ENCODE data around the gene FSTL4. TPM values are rescaled to one million over a fixed set of nuclear protein-coding genes. Genes with fewer than 3 reads are reported as not detected.

Gene FSTL4
- total RNA-seq, 1 experiment from 2014 or later, result 2.7 TPM

- no peaks in the 10 kb centered on the region for H3K4me1 ChIP-seq
- 0 out of 2 replicates have a peak, but pooled peaks cover 2% of the 10 kb centered on the region for H3K9me3 ChIP-seq
- intact Hi-C loops (cut with micrococcal nuclease; ENCODE audit: unreplicated experiment), result no loop called here
- no peaks in the 10 kb centered on the region for H3K9me3 Mint-ChIP-seq (ENCODE audit: unreplicated experiment)
- CTCF ChIA-PET, result no interaction called here
- no peaks in the 10 kb centered on the region for H3K36me3 ChIP-seq (ENCODE audit: control insufficient read depth, insufficient read depth, low read length)
- no peak for DNase-seq
- no peaks in the 10 kb centered on the region; the same call in 1 of the 2 replicates for H3K27me3 ChIP-seq (replicated peaks; ENCODE audit: control insufficient read depth, insufficient read depth, low read length)
- H3K36me3 Mint-ChIP-seq (ENCODE audit: insufficient read depth, unreplicated experiment), result no peaks in the 10 kb centered on the region
- H3K27ac Mint-ChIP-seq (ENCODE audit: unreplicated experiment), result no peak overlapping the region
- no TSS peak for BruUV-seq (replicated peaks)
- H3K27me3 Mint-ChIP-seq (ENCODE audit: insufficient read depth, unreplicated experiment), result peaks cover 15% of the 10 kb centered on the region
- no peak overlapping the region for H3K4me3 ChIP-seq (ENCODE audit: low read depth, low read length)
- no peak overlapping the region for H3K4me3 Mint-ChIP-seq (ENCODE audit: unreplicated experiment)
- TF ChIP-seq, protein P1, sequence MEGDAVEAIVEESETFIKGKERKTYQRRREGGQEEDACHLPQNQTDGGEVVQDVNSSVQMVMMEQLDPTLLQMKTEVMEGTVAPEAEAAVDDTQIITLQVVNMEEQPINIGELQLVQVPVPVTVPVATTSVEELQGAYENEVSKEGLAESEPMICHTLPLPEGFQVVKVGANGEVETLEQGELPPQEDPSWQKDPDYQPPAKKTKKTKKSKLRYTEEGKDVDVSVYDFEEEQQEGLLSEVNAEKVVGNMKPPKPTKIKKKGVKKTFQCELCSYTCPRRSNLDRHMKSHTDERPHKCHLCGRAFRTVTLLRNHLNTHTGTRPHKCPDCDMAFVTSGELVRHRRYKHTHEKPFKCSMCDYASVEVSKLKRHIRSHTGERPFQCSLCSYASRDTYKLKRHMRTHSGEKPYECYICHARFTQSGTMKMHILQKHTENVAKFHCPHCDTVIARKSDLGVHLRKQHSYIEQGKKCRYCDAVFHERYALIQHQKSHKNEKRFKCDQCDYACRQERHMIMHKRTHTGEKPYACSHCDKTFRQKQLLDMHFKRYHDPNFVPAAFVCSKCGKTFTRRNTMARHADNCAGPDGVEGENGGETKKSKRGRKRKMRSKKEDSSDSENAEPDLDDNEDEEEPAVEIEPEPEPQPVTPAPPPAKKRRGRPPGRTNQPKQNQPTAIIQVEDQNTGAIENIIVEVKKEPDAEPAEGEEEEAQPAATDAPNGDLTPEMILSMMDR (IDR thresholded peaks at IDR 0.05; ENCODE audit: insufficient read depth in 1 of 2, low read depth in 1 of 2, low read length in 1 of 2, severe bottlenecking in 1 of 2, unreplicated experiment in 1 of 2), result no peak
- POLR2A ChIA-PET, result no interaction called here
- no peaks in the 10 kb centered on the region for H3K4me1 Mint-ChIP-seq (ENCODE audit: low read depth, unreplicated experiment)
Observed at GRCh38 chr5:133514456-133514855, 97.9 kb downstream of the FSTL4 start.

GRCh38 chr5:133512896-133513295 is 99.4 kb downstream of the FSTL4 start:
- Mint-ChIP-seq H3K4me3 (ENCODE audit: unreplicated experiment) (no peak overlapping the region), H3K36me3 (ENCODE audit: insufficient read depth, unreplicated experiment) (no peaks in the 10 kb centered on the region), H3K4me1 (ENCODE audit: low read depth, unreplicated experiment) (no peaks in the 10 kb centered on the region), H3K9me3 (ENCODE audit: unreplicated experiment) (no peaks in the 10 kb centered on the region), H3K27ac (ENCODE audit: unreplicated experiment) (no peak overlapping the region), H3K27me3 (ENCODE audit: insufficient read depth, unreplicated experiment) (peaks cover 15% of the 10 kb centered on the region)
- no peak overlapping the region for H3K4me3 ChIP-seq (ENCODE audit: low read depth, low read length)
- POLR2A ChIA-PET, result no interaction called here
- H3K27me3 ChIP-seq (replicated peaks; ENCODE audit: control insufficient read depth, insufficient read depth, low read length), result no peaks in the 10 kb centered on the region; the same call in 1 of the 2 replicates
- no peaks in the 10 kb centered on the region for H3K4me1 ChIP-seq
- no peak for DNase-seq
- 0 out of 2 replicates have a peak, but pooled peaks cover 2% of the 10 kb centered on the region for H3K9me3 ChIP-seq
- TF ChIP-seq, protein P1 (IDR thresholded peaks at IDR 0.05; ENCODE audit: insufficient read depth in 1 of 2, low read depth in 1 of 2, low read length in 1 of 2, severe bottlenecking in 1 of 2, unreplicated experiment in 1 of 2), result no peak
- BruUV-seq (replicated peaks), result no TSS peak
- CTCF ChIA-PET, result no interaction called here
- H3K36me3 ChIP-seq (ENCODE audit: control insufficient read depth, insufficient read depth, low read length), result no peaks in the 10 kb centered on the region
- intact Hi-C loops (cut with micrococcal nuclease; ENCODE audit: unreplicated experiment), result no loop called here

- no TSS peak for BruUV-seq (replicated peaks)
- no peak overlapping the region for H3K27ac Mint-ChIP-seq (ENCODE audit: unreplicated experiment)
- H3K4me3 Mint-ChIP-seq (ENCODE audit: unreplicated experiment), result no peak overlapping the region
- intact Hi-C loops (cut with micrococcal nuclease; ENCODE audit: unreplicated experiment), result no loop called here
- DNase-seq, result no peak
- H3K4me1 Mint-ChIP-seq (ENCODE audit: low read depth, unreplicated experiment), result no peaks in the 10 kb centered on the region
- H3K27me3 Mint-ChIP-seq (ENCODE audit: insufficient read depth, unreplicated experiment), result peaks cover 15% of the 10 kb centered on the region
- no peaks in the 10 kb centered on the region for H3K36me3 ChIP-seq (ENCODE audit: control insufficient read depth, insufficient read depth, low read length)
- H3K27me3 ChIP-seq (replicated peaks; ENCODE audit: control insufficient read depth, insufficient read depth, low read length), result no peaks in the 10 kb centered on the region
- ChIA-PET CTCF (no interaction called here), POLR2A (no interaction called here)
- no peaks in the 10 kb centered on the region for H3K4me1 ChIP-seq
- no peaks in the 10 kb centered on the region for H3K36me3 Mint-ChIP-seq (ENCODE audit: insufficient read depth, unreplicated experiment)
- H3K4me3 ChIP-seq (ENCODE audit: low read depth, low read length), result no peak overlapping the region
- no peaks in the 10 kb centered on the region for H3K9me3 Mint-ChIP-seq (ENCODE audit: unreplicated experiment)
- 0 out of 2 replicates have a peak, but pooled peaks cover 2% of the 10 kb centered on the region for H3K9me3 ChIP-seq
- TF ChIP-seq, protein P1 (IDR thresholded peaks at IDR 0.05; ENCODE audit: insufficient read depth in 1 of 2, low read depth in 1 of 2, low read length in 1 of 2, severe bottlenecking in 1 of 2, unreplicated experiment in 1 of 2), result no peak
Observed at GRCh38 chr5:133511653-133512235, 100.6 kb downstream of the FSTL4 start.
